Naive B cell (primary cell): Measurements from ENCODE around the gene CORO2B. TPM values are rescaled to one million over a fixed set of nuclear protein-coding genes. Genes with fewer than 3 reads are reported as not detected.

Experiments used
- ATAC-seq, 2 donors: fragments of 150-1000 bp; cut with Tn5 transposase; 2 replicates each; pipeline ENCODE4 v1.10.0; 2021; ENCODE audit warnings: low read depth in 2 of 2, mild to moderate bottlenecking in 2 of 2, moderate library complexity in 2 of 2
- DNase-seq: peaks from one replicate; pipeline ENCODE4 v3.0.0; 2022
- H3K27ac Mint-ChIP-seq, 6 donors: one replicate each; pipeline ENCODE4 v1.8.0; 2020 to 2022; ENCODE audit warnings: mild to moderate bottlenecking in 6 of 6, mixed read lengths in 6 of 6, moderate library complexity in 5 of 6, inconsistent platforms in 2 of 6
- H3K27me3 Mint-ChIP-seq, 3 donors: one replicate each; pipeline ENCODE4 v1.8.0; 2021 to 2022; ENCODE audit warnings: mixed read lengths in 3 of 3, mild to moderate bottlenecking in 1 of 3
- H3K36me3 Mint-ChIP-seq, 2 donors: one replicate each; pipeline ENCODE4 v1.8.0; 2020 to 2022; ENCODE audit warnings: mixed read lengths in 2 of 2, inconsistent platforms in 1 of 2, mild to moderate bottlenecking in 1 of 2
- H3K4me1 Mint-ChIP-seq, 3 donors: one replicate each; pipeline ENCODE4 v1.8.0; 2020 to 2022; ENCODE audit warnings: mixed read lengths in 3 of 3, inconsistent platforms in 1 of 3, mild to moderate bottlenecking in 1 of 3, moderate library complexity in 1 of 3
- H3K4me3 Mint-ChIP-seq, 8 donors: one replicate each; pipeline ENCODE4 v1.8.0; 2020 to 2022; ENCODE audit warnings: mild to moderate bottlenecking in 8 of 8, mixed read lengths in 8 of 8, moderate library complexity in 8 of 8, inconsistent platforms in 2 of 8
- H3K9me3 Mint-ChIP-seq, 7 donors: one replicate each; pipeline ENCODE4 v1.8.0; 2020 to 2022; ENCODE audit warnings: mixed read lengths in 7 of 7, mild to moderate bottlenecking in 5 of 7, inconsistent platforms in 2 of 7, moderate library complexity in 1 of 7
- polyA plus RNA-seq, 6 donors: library from polyadenylated mRNA; unstranded; fragments of 300-500 nt; fragmentation: Illumina TruSeq; gene quantifications; one replicate each; pipeline ENCODE4 v1.2.3, GENCODE V29; 2021; ENCODE audit warnings: low read depth in 6 of 6

The CORO2B gene
- polyA plus RNA-seq, 6 donors from 2014 or later, result 3.4 to 11.3 (median 4.8) TPM

DNA sequence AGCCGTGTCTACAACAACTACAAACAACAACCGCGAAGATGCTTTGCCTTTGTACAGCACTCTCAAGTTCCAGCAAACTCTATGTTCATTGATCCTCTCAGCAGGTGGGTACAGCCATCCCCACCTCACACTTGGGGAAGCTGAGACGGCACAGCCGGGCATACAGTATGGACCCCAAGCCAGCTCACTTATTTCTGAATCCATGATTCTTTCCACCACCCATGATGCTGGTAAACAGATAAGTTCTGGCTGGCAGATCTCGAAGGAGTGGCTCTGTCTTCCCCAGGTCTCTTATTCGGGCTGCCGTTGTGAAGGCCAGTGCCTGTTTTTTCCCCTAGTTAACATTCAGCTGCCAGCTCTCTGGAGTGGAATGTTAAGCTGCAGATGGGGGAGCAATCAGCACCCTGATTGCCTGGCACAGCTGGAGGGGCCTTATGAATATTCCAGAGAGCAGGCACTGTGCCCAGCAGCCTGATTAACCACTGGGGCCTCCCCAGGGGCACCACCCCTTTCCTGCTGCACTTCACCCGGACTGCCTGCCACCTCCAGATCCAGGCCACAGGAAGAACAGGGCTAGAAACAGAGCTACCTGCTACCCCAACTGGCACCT is 73.2 kb downstream of the CORO2B start:
- H3K36me3 Mint-ChIP-seq, result no peaks in the 10 kb centered on the region
- peak overlapping the region in 2 of 6 donors; percentile 28 to 80 for H3K27ac Mint-ChIP-seq
- H3K4me3 Mint-ChIP-seq, result no peak overlapping the region
- H3K27me3 Mint-ChIP-seq, result no peaks in the 10 kb centered on the region
- ATAC-seq (no peak), DNase-seq (no peak)
- no peaks in the 10 kb centered on the region for H3K9me3 Mint-ChIP-seq
- H3K4me1 Mint-ChIP-seq, result peaks cover 0 to 14% (median 0%) of the 10 kb centered on the region in 3 donors

DNA sequence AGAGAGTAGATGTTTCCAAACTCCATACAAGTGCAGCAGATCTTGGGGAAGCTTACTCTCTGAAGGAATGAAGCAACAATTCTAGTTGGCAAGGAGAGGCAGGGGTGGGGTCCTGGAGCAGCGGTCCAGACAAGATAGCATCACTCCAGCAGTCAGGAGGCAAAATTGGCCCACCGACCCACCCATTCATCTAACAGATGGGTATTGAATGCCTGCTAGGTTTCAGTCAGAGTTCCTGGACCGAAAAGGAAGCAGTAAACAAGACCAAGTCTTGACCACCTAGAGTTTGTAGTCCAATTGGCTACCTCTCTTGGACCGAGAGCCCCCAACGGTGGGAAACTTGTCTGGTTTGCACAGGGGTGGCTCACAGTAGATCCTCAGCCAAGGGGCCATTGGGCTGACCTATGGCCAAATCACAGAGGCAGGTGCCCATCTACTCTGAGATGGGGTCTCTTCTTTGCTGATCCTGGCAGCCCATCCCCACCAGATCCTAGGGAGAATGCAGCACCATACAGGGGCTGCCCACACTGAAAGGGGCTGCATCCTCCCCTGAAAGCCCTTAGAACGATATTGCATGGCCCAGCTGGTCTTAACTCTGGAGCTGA is 74.3 kb downstream of the CORO2B start:
- H3K36me3 Mint-ChIP-seq, result no peaks in the 10 kb centered on the region
- H3K4me1 Mint-ChIP-seq, result peaks cover 0 to 14% (median 0%) of the 10 kb centered on the region in 3 donors
- no peaks in the 10 kb centered on the region for H3K9me3 Mint-ChIP-seq
- DNase-seq (no peak), ATAC-seq (no peak)
- H3K27me3 Mint-ChIP-seq, result no peaks in the 10 kb centered on the region
- H3K4me3 Mint-ChIP-seq, result no peak overlapping the region
- no peak overlapping the region for H3K27ac Mint-ChIP-seq

DNA sequence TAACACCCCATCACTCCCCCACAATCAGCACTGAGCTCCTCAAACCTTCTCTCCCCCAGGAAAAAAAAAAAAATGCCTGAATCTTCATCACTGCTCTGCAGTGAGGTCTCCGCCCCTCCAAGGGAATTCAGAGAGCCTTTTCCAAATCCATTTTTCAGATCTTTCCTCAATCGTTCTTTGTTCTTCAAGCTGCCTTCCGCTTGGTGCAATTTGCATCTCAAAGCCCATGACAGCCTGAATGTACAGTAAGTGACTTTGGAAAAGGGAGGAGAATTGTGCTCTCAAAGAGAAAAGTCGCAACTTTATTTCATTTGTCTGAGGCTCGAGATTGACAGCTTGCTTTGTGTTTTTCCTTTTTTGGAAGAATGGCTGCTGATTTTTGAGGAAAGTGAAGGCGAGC is 75.0 kb downstream of the CORO2B start:
- no peak overlapping the region for H3K4me3 Mint-ChIP-seq
- no peaks in the 10 kb centered on the region for H3K36me3 Mint-ChIP-seq
- H3K27me3 Mint-ChIP-seq, result no peaks in the 10 kb centered on the region
- DNase-seq (no peak), ATAC-seq (no peak)
- H3K27ac Mint-ChIP-seq, result no peak overlapping the region
- H3K9me3 Mint-ChIP-seq, result no peaks in the 10 kb centered on the region
- peaks cover 0 to 14% (median 0%) of the 10 kb centered on the region in 3 donors for H3K4me1 Mint-ChIP-seq

DNA sequence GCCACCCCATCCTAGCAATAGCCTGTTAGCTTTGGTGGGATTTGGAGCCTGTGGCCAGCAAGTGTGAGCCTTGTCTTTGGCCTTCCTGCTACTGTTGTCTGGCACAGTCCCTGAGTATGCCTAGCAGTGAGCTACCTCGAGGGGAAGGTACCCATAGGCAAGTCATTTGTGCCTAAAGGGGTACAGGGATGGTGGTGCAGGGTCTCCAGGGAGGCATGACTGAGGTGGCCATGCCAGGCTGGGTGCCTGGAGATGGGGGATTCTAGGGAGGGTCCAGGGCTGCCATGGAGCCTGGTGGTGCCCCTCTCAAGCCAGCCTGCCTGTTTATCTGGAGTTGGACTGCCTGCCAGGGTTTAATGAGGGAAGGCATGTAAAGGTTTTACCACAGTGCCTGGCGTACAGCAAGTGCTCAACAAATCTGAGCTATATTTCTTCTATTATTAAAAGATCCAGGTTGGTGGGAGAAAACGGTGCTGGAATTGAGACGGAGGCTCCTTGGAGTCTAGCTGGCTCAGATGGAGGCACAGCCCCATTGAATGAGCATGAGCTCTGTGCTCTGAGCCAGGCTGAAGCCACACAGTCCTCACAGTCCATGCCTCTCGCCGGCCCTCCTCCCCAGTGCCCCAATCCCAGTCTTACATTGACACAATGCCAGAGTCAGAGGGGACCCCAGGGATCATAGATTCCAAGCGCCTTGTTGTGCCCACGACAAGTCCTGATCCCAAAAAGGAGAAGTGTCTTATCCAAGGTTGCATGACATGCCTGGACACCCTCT is 76.2 kb downstream of the CORO2B start:
- ATAC-seq (no peak), DNase-seq (no peak)
- Mint-ChIP-seq H3K27ac (no peak overlapping the region), H3K36me3 (no peaks in the 10 kb centered on the region), H3K9me3 (no peaks in the 10 kb centered on the region), H3K4me1 (peaks cover 0 to 14% (median 0%) of the 10 kb centered on the region in 3 donors), H3K4me3 (no peak overlapping the region), H3K27me3 (no peaks in the 10 kb centered on the region)

DNA sequence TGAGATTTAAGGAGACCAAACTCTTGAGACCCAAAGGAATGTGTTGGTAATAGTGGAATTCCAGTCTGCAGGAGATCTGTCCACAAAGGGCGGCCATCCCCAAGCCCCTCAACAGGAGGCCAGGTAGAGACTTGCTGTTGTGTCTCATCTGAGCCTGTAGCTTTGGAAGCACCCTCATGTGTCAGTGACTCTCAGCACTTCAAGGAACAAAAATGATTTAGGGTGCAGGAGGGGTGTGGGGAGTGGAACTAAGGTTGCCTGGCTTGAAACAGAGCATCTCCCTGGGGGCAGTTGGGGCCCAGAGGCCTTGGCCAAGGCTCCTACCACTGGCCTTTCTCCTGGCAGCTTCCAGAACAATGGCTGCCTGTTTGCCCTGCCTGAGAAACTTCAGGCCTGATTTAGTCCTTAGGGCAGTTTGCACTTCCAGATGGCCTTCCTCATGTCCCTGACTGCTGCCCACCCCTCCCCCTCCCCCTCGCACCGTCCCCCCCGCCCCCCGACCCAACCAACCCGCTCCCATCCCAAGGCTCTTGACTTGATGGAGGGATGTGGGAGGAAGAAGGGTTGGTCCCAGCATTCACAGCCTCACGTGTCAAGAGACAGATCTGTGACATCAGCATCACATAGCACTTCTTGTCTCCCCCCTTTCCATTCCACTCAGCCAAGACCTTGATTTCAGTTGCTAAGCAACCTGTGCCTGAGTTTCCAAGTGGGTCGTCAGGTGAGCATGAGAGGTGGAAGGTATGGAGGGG is 77.1 kb downstream of the CORO2B start:
- no peaks in the 10 kb centered on the region for H3K27me3 Mint-ChIP-seq
- ATAC-seq (no peak), DNase-seq (no peak)
- peaks cover 0 to 14% (median 0%) of the 10 kb centered on the region in 3 donors for H3K4me1 Mint-ChIP-seq
- H3K4me3 Mint-ChIP-seq, result no peak overlapping the region
- no peaks in the 10 kb centered on the region for H3K9me3 Mint-ChIP-seq
- H3K36me3 Mint-ChIP-seq, result no peaks in the 10 kb centered on the region
- no peak overlapping the region for H3K27ac Mint-ChIP-seq

DNA sequence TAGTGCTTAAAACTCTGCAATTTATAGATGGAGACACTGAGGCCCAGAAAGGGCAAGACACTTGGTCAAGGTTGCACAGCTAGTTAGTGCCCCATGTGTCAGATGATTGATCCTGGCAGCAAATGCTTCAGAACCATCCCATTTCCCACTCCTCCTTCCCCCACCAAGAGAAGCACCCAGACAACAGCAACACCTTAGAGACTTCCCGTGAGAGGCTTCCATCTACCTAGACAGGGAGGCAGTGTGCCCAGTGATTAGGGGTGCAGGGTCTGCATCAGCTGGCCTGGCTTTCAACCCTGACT is 77.6 kb downstream of the CORO2B start:
- Mint-ChIP-seq H3K9me3 (no peaks in the 10 kb centered on the region), H3K27me3 (no peaks in the 10 kb centered on the region), H3K4me1 (peaks cover 0 to 14% (median 0%) of the 10 kb centered on the region in 3 donors), H3K36me3 (no peaks in the 10 kb centered on the region), H3K27ac (no peak overlapping the region), H3K4me3 (no peak overlapping the region)
- ATAC-seq, result no peak
- DNase-seq, result no peak

DNA sequence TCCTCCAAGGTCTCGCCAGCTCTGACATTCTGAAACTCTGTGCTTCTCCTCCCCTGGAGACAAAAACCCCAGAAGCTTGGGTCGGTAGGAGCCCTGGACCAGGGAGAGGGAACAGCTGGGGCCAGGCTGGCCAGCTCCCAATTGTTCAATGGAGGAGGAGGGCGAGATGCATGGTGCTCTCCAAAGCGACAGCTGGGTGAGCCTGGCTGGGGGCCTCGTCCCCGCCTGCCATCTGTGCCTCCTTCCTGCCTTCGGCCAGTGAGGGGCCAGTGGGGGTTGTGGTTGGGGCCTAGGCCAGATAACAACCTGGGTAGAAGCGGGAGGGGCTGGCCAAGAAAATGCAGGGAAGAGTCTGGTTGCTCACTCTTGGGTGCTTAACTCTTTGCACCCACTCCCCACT is 79.4 kb downstream of the CORO2B start:
- DNase-seq (no peak), ATAC-seq (no peak)
- Mint-ChIP-seq H3K27me3 (no peaks in the 10 kb centered on the region), H3K9me3 (no peaks in the 10 kb centered on the region), H3K4me1 (no peaks in the 10 kb centered on the region), H3K27ac (no peak overlapping the region), H3K36me3 (no peaks in the 10 kb centered on the region), H3K4me3 (no peak overlapping the region)

DNA sequence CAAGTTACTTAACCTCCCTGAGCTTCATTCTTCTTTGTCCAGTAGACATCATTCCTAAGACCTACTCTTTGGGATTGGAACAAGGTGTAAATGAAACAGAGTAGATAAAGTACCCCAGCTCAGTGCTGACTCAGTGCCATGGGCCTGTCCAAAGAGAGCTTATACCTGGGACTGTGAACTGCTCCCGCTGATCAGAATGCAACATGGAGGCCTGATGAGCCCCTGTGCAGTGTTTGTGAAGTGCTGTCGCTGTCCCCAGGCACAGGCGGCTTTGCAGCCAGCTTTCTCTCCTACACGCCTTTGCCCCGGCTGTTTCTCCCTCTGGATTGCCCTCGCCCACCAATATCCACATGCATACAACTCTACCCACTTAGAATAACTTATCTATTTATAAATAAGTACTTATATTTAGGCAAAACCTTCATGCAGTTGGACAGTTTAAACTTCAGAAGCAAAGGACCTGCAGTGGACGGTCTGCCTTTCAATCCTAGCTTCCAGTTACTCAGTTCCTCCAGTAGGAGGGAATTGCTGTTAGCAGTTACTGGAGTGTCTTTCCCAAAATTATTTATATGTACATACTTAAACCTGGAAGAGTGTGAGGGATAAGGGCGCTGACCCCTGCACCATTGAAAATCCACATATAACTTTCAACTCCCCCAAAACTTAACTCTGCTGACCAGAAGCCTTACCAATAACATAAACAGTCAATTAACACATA is 80.0 kb downstream of the CORO2B start:
- Mint-ChIP-seq H3K9me3 (peaks cover 0 to 1% (median 0%) of the 10 kb centered on the region in 7 donors), H3K4me3 (no peak overlapping the region), H3K36me3 (peaks cover 0 to 4% of the 10 kb centered on the region in 2 donors), H3K27ac (no peak overlapping the region), H3K4me1 (no peaks in the 10 kb centered on the region), H3K27me3 (no peaks in the 10 kb centered on the region)
- ATAC-seq (no peak), DNase-seq (no peak)

DNA sequence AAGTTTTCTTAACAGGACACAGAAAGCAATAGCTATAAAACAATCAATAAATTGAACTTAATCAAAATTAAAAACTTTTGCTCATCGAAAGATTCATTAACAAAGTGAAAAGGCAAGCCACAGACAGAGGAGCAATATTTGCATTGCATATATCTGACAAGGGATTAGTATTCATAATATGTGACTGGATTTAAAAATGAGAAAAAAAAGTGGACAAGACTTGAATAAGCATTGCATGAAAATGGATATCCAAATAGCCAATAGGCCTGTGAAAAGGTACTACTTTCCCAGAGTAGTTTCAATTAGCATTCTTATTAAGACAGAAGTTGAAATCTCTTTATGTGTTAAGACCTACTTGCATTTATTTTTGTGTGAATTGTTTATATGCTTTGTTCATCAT is 84.7 kb downstream of the CORO2B start:
- Mint-ChIP-seq H3K27me3 (no peaks in the 10 kb centered on the region), H3K9me3 (peaks cover 0 to 2% (median 0%) of the 10 kb centered on the region in 7 donors), H3K4me1 (peaks cover 12 to 16% (median 14%) of the 10 kb centered on the region in 3 donors), H3K36me3 (peaks cover 0 to 7% of the 10 kb centered on the region in 2 donors), H3K27ac (peak overlapping the region in 1 of 6 donors; percentile 41), H3K4me3 (no peak overlapping the region)
- DNase-seq, result no peak
- ATAC-seq, result no peak

DNA sequence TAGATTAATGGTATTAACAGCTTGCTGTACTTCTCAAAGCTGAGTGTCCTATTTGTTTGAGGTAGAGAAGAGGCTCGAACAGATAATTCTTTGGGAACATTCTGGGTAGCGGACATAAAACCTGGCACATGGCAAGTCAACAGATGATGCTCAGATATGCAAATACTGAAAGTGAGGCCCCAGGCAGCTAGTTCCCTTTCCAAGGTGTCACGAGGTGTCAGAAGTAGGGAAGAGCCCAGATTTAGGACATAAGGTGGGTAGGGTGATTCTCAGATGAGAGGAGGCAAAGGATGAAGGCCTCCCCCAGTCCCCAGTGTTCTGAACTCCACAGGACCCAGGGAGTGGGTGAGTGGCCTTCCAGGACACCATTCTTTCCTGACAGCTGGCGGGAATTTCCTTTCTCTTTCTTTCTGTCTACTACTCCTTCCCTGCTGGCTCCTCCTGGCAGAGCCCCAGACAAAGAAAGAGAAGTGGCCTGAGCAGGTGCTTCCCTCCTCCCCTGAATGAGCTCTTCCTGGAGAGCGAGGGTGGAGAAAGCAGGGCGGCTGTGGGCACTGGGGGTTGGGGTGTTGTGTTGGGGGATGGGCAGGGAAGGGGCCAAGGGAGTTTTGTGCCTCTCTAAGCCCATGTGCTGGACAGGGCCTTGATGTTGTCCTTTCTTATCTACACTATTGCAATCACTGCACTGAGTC is 87.5 kb downstream of the CORO2B start:
- Mint-ChIP-seq H3K27ac (peak overlapping the region; percentile 16 to 93 (median 58)), H3K9me3 (peaks cover 0 to 2% (median 0%) of the 10 kb centered on the region in 7 donors), H3K4me3 (peak overlapping the region in 1 of 8 donors; percentile 45), H3K4me1 (peaks cover 15 to 16% (median 16%) of the 10 kb centered on the region in 3 donors), H3K27me3 (no peaks in the 10 kb centered on the region), H3K36me3 (peaks cover 0 to 7% of the 10 kb centered on the region in 2 donors)
- DNase-seq, result no peak
- peak; percentile 34 to 55 for ATAC-seq

DNA sequence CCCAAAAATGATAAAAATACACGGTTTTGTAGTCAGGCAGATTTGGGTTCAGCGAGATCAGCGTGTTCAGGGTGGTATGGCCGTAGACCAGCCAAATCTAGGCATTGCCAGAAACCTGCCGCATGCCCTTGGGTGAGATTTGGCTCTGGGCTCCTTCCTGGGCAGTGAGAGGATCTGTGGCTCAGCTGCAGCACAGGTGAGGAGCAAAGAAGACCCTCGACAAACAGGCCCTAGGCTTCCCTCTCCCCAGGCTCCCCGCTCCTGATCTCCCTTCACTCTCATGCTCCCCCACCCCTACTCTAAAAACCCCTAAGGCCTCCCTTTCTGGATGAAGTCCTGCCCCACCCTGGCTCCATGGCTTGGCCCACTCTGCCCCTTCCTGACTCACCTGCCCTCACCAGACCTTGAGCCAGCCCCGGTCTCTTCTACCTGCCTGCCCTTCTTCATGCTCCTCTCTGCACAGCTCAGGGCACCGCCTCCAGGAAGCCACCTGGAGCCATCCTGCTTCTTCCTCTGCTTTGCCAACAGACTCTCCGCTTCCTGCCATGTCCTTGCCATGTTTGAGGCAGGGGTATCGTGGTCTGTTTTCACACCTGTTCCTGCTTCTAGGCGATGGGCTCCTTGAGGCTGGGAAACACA is 88.1 kb downstream of the CORO2B start:
- H3K4me1 Mint-ChIP-seq, result peaks cover 15 to 16% (median 16%) of the 10 kb centered on the region in 3 donors
- peaks cover 0 to 2% (median 0%) of the 10 kb centered on the region in 7 donors for H3K9me3 Mint-ChIP-seq
- no peak for DNase-seq
- no peaks in the 10 kb centered on the region for H3K27me3 Mint-ChIP-seq
- peaks cover 0 to 7% of the 10 kb centered on the region in 2 donors for H3K36me3 Mint-ChIP-seq
- H3K4me3 Mint-ChIP-seq, result no peak overlapping the region
- no peak for ATAC-seq
- H3K27ac Mint-ChIP-seq, result peak overlapping the region in 4 of 6 donors; percentile 58 to 95 (median 82)
